Calu3 (cell line): ENCODE data around the gene SSBP2. TPM values are rescaled to one million over a fixed set of nuclear protein-coding genes. Genes with fewer than 3 reads are reported as not detected.

Experiments
- BruUV-seq: library from RNA; stranded (reverse); fragments of 400-500 nt; replicated peaks from 2 replicates; lab custom pipeline; 2021; lab: Mats Ljungman, UMichigan
- CTCF ChIA-PET: fragments of 300-600 bp; sonication (Branson Sonifier 250); formaldehyde crosslinking; loops from one replicate; lab custom pipeline; 2022; ENCODE audit warnings: antibody characterized with exemption; lab: Charles Lee
- DNase-seq: peaks from one replicate; pipeline ENCODE4 v3.0.0; 2022
- H3K27ac Mint-ChIP-seq: one replicate; pipeline ENCODE4 v1.8.0; 2022; ENCODE audit warnings: mixed read lengths; ENCODE audit not compliant: unreplicated experiment
- H3K27me3 Mint-ChIP-seq: one replicate; pipeline ENCODE4 v1.8.0; 2022; ENCODE audit warnings: mixed read lengths; ENCODE audit not compliant: unreplicated experiment
- H3K36me3 Mint-ChIP-seq: one replicate; pipeline ENCODE4 v1.8.0; 2022; ENCODE audit warnings: mild to moderate bottlenecking, moderate library complexity, mixed read lengths; ENCODE audit not compliant: insufficient read depth, unreplicated experiment
- H3K4me1 Mint-ChIP-seq: one replicate; pipeline ENCODE4 v1.8.0; 2022; ENCODE audit warnings: mild to moderate bottlenecking, low read depth, mixed read lengths; ENCODE audit not compliant: unreplicated experiment
- H3K4me3 Mint-ChIP-seq: one replicate; pipeline ENCODE4 v1.8.0; 2022; ENCODE audit warnings: mild to moderate bottlenecking, low read depth, moderate library complexity, mixed read lengths; ENCODE audit not compliant: unreplicated experiment
- H3K9me3 Mint-ChIP-seq: one replicate; pipeline ENCODE4 v1.8.0; 2022; ENCODE audit warnings: low read depth, mixed read lengths; ENCODE audit not compliant: unreplicated experiment
- intact Hi-C: fragments of 100-400 bp; cut with micrococcal nuclease; formaldehyde crosslinking; loops from one replicate; pipeline ENCODE4 v1.10.0; 2022; ENCODE audit not compliant: unreplicated experiment
- total RNA-seq: library from RNA; stranded (reverse); gene quantifications from 2 replicates; pipeline ENCODE4 v1.2.3, GENCODE V29; 2022
- TF ChIP-seq, protein P1 (sequence below): fragments of 200-600 bp; IDR thresholded peaks from one replicate; pipeline ENCODE4 v1.8.0; 2022; ENCODE audit warnings: antibody characterized with exemption; ENCODE audit not compliant: unreplicated experiment

SSBP2 gene
- total RNA-seq, 1 experiment from 2014 or later, result 18.9 TPM

- no peak overlapping the region for H3K27ac Mint-ChIP-seq
- H3K4me3 Mint-ChIP-seq, result no peak overlapping the region
- H3K27me3 Mint-ChIP-seq, result no peaks in the 10 kb centered on the region
- CTCF ChIA-PET, result interaction anchor here (1.5 to 3.4 kb wide), 2 partner anchors 80 to 739 kb away, joined by 5 to 14 read pairs; no protein-coding TSS in a partner anchor
- intact Hi-C loops, result loop anchor here (5.0 to 10.0 kb wide), 4 partner anchors 411 to 678 kb away; partner anchors contain the start of gene ATG10
- no peaks in the 10 kb centered on the region for H3K9me3 Mint-ChIP-seq
- H3K36me3 Mint-ChIP-seq, result peaks cover 7% of the 10 kb centered on the region
- no TSS peak for BruUV-seq
- H3K4me1 Mint-ChIP-seq, result peaks cover 54% of the 10 kb centered on the region
- no peak for DNase-seq
- TF ChIP-seq, protein P1, sequence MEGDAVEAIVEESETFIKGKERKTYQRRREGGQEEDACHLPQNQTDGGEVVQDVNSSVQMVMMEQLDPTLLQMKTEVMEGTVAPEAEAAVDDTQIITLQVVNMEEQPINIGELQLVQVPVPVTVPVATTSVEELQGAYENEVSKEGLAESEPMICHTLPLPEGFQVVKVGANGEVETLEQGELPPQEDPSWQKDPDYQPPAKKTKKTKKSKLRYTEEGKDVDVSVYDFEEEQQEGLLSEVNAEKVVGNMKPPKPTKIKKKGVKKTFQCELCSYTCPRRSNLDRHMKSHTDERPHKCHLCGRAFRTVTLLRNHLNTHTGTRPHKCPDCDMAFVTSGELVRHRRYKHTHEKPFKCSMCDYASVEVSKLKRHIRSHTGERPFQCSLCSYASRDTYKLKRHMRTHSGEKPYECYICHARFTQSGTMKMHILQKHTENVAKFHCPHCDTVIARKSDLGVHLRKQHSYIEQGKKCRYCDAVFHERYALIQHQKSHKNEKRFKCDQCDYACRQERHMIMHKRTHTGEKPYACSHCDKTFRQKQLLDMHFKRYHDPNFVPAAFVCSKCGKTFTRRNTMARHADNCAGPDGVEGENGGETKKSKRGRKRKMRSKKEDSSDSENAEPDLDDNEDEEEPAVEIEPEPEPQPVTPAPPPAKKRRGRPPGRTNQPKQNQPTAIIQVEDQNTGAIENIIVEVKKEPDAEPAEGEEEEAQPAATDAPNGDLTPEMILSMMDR, result no peak
Measured at GRCh38 chr5:81426359-81427030, 324.4 kb downstream of the SSBP2 start.

DNA sequence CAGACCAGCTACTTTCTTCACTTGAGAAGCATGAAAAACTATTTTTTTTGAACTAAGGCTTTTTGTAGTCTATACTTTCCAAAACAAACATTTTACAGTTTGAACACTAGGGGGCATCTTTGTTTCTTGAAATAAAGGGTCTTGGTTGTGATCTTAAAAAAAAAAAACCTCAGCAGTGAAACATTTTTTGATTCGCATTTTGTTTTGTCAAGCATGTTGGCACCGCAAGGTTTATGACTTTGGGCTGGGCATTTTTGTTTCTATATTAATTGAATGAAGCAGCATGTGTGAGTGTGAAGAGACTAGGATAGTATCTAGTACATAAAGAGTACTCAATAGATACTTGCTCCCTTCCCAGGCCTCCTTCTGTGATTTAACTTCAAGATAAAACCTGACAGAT is 325.3 kb downstream of the SSBP2 start:
- H3K4me1 Mint-ChIP-seq, result peaks cover 63% of the 10 kb centered on the region
- CTCF ChIA-PET, result interaction anchor here (0.7 to 3.4 kb wide), 3 partner anchors 81 to 833 kb away, joined by 3 to 14 read pairs (median 5); no protein-coding TSS in a partner anchor
- TF ChIP-seq, protein P1, result peak; percentile 63
- H3K9me3 Mint-ChIP-seq, result no peaks in the 10 kb centered on the region
- no peak overlapping the region for H3K27ac Mint-ChIP-seq
- H3K36me3 Mint-ChIP-seq, result peaks cover 7% of the 10 kb centered on the region
- H3K4me3 Mint-ChIP-seq, result no peak overlapping the region
- intact Hi-C loops, result loop anchor here (1.0 to 10.0 kb wide), 8 partner anchors 81 to 800 kb away; partner anchors contain the start of gene ATG10
- no TSS peak for BruUV-seq
- DNase-seq, result no peak
- H3K27me3 Mint-ChIP-seq, result no peaks in the 10 kb centered on the region

GRCh38 chr5:81424728-81425127 is 326.2 kb downstream of the SSBP2 start:
- TF ChIP-seq, protein P1, result no peak
- no peaks in the 10 kb centered on the region for H3K27me3 Mint-ChIP-seq
- CTCF ChIA-PET, result interaction anchor here (3.4 kb wide), 1 partner anchor 740 kb away, joined by 14 read pairs; no protein-coding TSS in a partner anchor
- DNase-seq, result no peak
- peaks cover 7% of the 10 kb centered on the region for H3K36me3 Mint-ChIP-seq
- no TSS peak for BruUV-seq
- intact Hi-C loops, result loop anchor here (1.0 to 10.0 kb wide), 9 partner anchors 82 to 801 kb away; partner anchors contain the start of genes ATG10 and ZCCHC9
- H3K9me3 Mint-ChIP-seq, result no peaks in the 10 kb centered on the region
- H3K4me1 Mint-ChIP-seq, result peaks cover 72% of the 10 kb centered on the region
- no peak overlapping the region for H3K4me3 Mint-ChIP-seq
- H3K27ac Mint-ChIP-seq, result no peak overlapping the region

GRCh38 chr5:81422671-81423070 is 328.2 kb downstream of the SSBP2 start:
- H3K4me1 Mint-ChIP-seq, result peaks cover 71% of the 10 kb centered on the region
- H3K36me3 Mint-ChIP-seq, result peaks cover 7% of the 10 kb centered on the region
- no peaks in the 10 kb centered on the region for H3K9me3 Mint-ChIP-seq
- no TSS peak for BruUV-seq
- peak; percentile 47 for DNase-seq
- H3K27ac Mint-ChIP-seq, result peak overlapping the region; percentile 99
- H3K27me3 Mint-ChIP-seq, result no peaks in the 10 kb centered on the region
- no peak overlapping the region for H3K4me3 Mint-ChIP-seq
- CTCF ChIA-PET, result interaction anchor here (1.0 to 1.1 kb wide), 2 partner anchors 121 to 742 kb away, joined by 3 to 7 read pairs; partner anchors contain the start of gene ZCCHC9
- intact Hi-C loops, result loop anchor here (5.0 to 10.0 kb wide), 3 partner anchors 120 to 682 kb away; partner anchors contain the start of genes ATG10 and ZCCHC9
- TF ChIP-seq, protein P1, result no peak
